RWPE2 (cell line): ENCODE data around the gene UPF2.

Experiments
- ATAC-seq: fragments of 200-7000 bp; cut with Tn5 transposase; 3 replicates; pipeline ENCODE4 v1.9.1; 2021; ENCODE audit warnings: low read depth
- DNase-seq: peaks from one replicate; pipeline ENCODE4 v3.0.0-alpha.2; 2020; ENCODE audit warnings: low spot score
- H3K27ac ChIP-seq: fragments of 450-650 bp; 2 replicates; pipeline ENCODE4 v1.5.1; 2017; ENCODE audit warnings: mild to moderate bottlenecking; ENCODE audit not compliant: poor library complexity, severe bottlenecking
- H3K27me3 ChIP-seq: fragments of 250-450 bp; sonication (Bioruptor Pico); 2 replicates; pipeline ENCODE4 v1.5.1; 2021; ENCODE audit warnings: mild to moderate bottlenecking, moderate library complexity; ENCODE audit not compliant: insufficient read depth, poor library complexity, severe bottlenecking
- H3K36me3 ChIP-seq: fragments of 250-450 bp; sonication (Bioruptor Pico); 2 replicates; pipeline ENCODE4 v1.5.1; 2020; ENCODE audit warnings: low read depth, mild to moderate bottlenecking, moderate library complexity
- H3K4me1 ChIP-seq: fragments of 250-450 bp; sonication (Bioruptor Pico); 2 replicates; pipeline ENCODE4 v1.5.1; 2021; ENCODE audit warnings: mild to moderate bottlenecking, moderate library complexity; ENCODE audit not compliant: insufficient read depth, poor library complexity, severe bottlenecking
- H3K4me3 ChIP-seq: fragments of 250-450 bp; sonication (Bioruptor Pico); 2 replicates; pipeline ENCODE4 v1.5.1; 2021; ENCODE audit warnings: mild to moderate bottlenecking, moderate library complexity; ENCODE audit not compliant: severe bottlenecking
- H3K9me3 ChIP-seq: fragments of 250-450 bp; sonication (Bioruptor Pico); 2 replicates; pipeline ENCODE4 v1.5.1; 2021; ENCODE audit warnings: mild to moderate bottlenecking, moderate library complexity; ENCODE audit not compliant: severe bottlenecking
- TF ChIP-seq, protein P1 (sequence below): fragments of 450-650 bp; IDR thresholded peaks from one replicate; pipeline ENCODE4 v1.5.1; 2017; ENCODE audit warnings: mild to moderate bottlenecking, moderate library complexity; ENCODE audit not compliant: poor library complexity, severe bottlenecking

Gene UPF2

DNA sequence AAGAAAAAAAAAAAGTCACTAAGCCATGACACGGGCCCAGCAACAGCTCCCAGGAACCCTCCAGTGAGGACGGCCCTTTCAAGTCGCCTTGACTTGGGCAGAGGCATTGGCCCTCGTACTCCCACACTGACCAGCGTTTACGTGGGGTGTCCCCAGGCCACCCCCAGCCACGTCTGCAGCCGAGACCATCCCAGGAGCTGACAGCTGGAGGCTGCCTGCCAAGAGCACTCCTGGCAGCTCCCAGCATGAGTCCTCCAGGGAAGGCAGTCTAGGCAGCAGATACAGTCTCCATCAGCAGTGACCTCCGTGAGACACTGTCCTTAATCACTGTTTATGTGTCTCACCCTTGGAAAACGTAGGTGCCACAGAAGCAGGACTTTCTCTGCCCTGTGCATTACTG is 133.0 kb downstream of the UPF2 start:
- no peaks in the 10 kb centered on the region for H3K9me3 ChIP-seq
- H3K27ac ChIP-seq = no peak overlapping the region
- H3K36me3 ChIP-seq = no peaks in the 10 kb centered on the region
- no peaks in the 10 kb centered on the region for H3K4me1 ChIP-seq
- ATAC-seq (no peak), DNase-seq (no peak)
- TF ChIP-seq, protein P1, sequence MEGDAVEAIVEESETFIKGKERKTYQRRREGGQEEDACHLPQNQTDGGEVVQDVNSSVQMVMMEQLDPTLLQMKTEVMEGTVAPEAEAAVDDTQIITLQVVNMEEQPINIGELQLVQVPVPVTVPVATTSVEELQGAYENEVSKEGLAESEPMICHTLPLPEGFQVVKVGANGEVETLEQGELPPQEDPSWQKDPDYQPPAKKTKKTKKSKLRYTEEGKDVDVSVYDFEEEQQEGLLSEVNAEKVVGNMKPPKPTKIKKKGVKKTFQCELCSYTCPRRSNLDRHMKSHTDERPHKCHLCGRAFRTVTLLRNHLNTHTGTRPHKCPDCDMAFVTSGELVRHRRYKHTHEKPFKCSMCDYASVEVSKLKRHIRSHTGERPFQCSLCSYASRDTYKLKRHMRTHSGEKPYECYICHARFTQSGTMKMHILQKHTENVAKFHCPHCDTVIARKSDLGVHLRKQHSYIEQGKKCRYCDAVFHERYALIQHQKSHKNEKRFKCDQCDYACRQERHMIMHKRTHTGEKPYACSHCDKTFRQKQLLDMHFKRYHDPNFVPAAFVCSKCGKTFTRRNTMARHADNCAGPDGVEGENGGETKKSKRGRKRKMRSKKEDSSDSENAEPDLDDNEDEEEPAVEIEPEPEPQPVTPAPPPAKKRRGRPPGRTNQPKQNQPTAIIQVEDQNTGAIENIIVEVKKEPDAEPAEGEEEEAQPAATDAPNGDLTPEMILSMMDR = no peak
- no peaks in the 10 kb centered on the region for H3K27me3 ChIP-seq
- no peak overlapping the region for H3K4me3 ChIP-seq

DNA sequence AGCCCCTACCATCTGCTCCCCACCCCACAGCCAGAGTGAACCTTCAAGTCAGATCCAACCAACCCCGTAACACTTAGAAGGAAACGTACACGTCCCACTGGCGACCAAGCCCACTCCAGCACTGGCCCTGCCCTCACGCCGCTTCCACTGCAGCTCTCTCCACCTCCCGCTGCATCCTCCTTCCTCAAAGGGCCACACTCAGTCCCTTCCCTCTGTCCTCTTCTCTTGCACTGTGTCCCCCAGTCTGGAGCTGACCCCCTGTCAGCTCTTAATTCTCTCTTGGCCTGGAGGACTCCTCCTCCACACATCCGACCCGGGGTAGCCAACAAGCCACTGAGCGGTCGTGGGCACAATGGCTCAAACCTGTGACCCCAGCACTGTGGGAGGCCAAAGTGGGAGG is 133.6 kb downstream of the UPF2 start:
- DNase-seq = no peak
- Histone ChIP-seq H3K4me1 (no peaks in the 10 kb centered on the region), H3K36me3 (no peaks in the 10 kb centered on the region), H3K27me3 (no peaks in the 10 kb centered on the region), H3K4me3 (no peak overlapping the region), H3K27ac (no peak overlapping the region), H3K9me3 (no peaks in the 10 kb centered on the region)
- ATAC-seq = no peak
- TF ChIP-seq, protein P1 = no peak

DNA sequence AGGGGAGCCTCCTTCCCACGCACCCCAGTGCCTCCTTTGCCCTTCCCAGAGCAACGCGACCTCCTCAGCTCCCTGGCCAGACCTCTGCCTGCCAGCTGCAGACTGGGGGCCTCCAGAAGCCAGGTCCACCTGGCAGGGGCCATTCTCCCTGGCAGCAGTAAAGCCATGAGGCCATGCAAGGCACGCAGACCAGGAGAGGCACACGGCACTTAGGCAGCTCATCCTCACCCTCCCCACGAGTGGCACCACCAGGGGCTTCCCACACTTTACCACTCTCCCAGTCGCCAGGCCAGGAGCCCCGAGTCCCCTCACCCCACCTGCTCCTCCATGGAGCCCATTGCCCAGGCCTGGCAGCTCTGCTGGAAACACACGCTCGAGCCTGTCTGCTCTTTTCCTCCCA is 134.1 kb downstream of the UPF2 start:
- DNase-seq (no peak), ATAC-seq (no peak)
- TF ChIP-seq, protein P1 = no peak
- Histone ChIP-seq H3K4me1 (no peaks in the 10 kb centered on the region), H3K27me3 (no peaks in the 10 kb centered on the region), H3K27ac (no peak overlapping the region), H3K4me3 (no peak overlapping the region), H3K9me3 (no peaks in the 10 kb centered on the region), H3K36me3 (no peaks in the 10 kb centered on the region)

DNA sequence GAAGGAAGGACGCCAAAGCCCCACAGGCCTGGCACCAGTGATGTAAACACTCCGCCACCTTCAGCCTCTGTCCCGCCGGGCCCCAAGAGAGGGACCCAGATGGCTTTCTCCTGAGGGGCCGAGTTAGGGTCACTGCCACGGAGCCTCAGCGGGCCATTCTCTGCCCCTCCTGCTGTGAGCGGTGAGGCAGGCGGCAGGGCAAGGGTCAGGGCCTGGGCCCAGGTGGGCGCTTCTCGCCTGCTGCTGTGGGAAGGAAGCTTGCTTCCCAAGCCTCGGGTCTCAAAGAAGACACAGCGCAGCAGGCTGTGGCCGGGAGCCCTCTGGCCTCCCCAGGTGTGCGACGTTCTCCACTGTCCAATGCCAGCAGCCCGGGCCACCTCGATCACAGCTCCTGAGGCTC is 134.7 kb downstream of the UPF2 start:
- no peaks in the 10 kb centered on the region for H3K4me1 ChIP-seq
- H3K4me3 ChIP-seq = no peak overlapping the region
- no peak for ATAC-seq
- H3K27me3 ChIP-seq = no peaks in the 10 kb centered on the region
- no peak for DNase-seq
- H3K27ac ChIP-seq = no peak overlapping the region
- TF ChIP-seq, protein P1 = no peak
- H3K9me3 ChIP-seq = no peaks in the 10 kb centered on the region
- no peaks in the 10 kb centered on the region for H3K36me3 ChIP-seq

DNA sequence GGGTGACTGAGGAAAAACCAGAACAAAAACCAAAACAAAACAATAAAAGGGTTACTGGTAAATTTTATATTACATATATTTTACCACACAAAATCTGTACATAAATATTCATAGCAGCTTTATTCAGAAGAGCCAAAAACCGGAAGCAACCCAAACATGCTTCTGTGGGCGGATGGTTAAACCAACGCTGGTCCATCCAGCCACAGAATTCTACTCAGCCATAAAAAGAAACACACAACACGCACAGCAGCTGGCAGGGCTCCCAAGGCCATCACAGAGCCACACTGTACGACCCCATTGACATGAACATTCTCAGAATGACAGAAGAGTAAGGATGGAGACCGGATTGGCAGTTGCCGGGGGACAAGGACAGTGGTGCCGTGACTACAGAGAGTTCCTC is 135.9 kb downstream of the UPF2 start:
- no peak overlapping the region for H3K4me3 ChIP-seq

More for the DNA sequence above, 135.9 kb downstream of the UPF2 start:
- TF ChIP-seq, protein P1 = no peak
- Histone ChIP-seq H3K36me3 (no peaks in the 10 kb centered on the region), H3K9me3 (no peaks in the 10 kb centered on the region), H3K4me1 (no peaks in the 10 kb centered on the region), H3K27ac (no peak overlapping the region), H3K27me3 (no peaks in the 10 kb centered on the region)
- DNase-seq (peak; percentile 13), ATAC-seq (no peak)
